PC-9 (cell line): ENCODE measurements around the gene SPHKAP. TPM values are rescaled to one million over a fixed set of nuclear protein-coding genes. Genes with fewer than 3 reads are reported as not detected.

Experiments used
- BruUV-seq: library from RNA; stranded (reverse); fragments of 400-500 nt; replicated peaks from 2 replicates; lab custom pipeline; 2021; lab: Mats Ljungman, UMichigan
- CTCF ChIA-PET: fragments of 300-600 bp; sonication (Branson Sonifier 250); formaldehyde crosslinking; loops from one replicate; lab custom pipeline; 2022; ENCODE audit warnings: antibody characterized with exemption; lab: Charles Lee
- POLR2A ChIA-PET: fragments of 300-600 bp; sonication (Branson Sonifier 250); formaldehyde crosslinking; loops from one replicate; lab custom pipeline; 2022; ENCODE audit warnings: antibody characterized with exemption; ENCODE audit not compliant: unreplicated experiment; lab: Charles Lee
- DNase-seq, 2 experiments: peaks; one replicate each; pipeline versions ENCODE4 v3.0.0 to v3.0.0-alpha.2; 2015 to 2022; ENCODE audit warnings: mixed read lengths in 1 of 2
- H2AFZ ChIP-seq: fragments of 200-600 bp; sonication (generic); 2 replicates; pipeline ENCODE4 v1.8.1; 2017; ENCODE audit warnings: antibody characterized with exemption
- H3F3A ChIP-seq: fragments of 200-600 bp; sonication (generic); 2 replicates; pipeline ENCODE4 v1.8.1; 2017; ENCODE audit warnings: antibody characterized with exemption, mild to moderate bottlenecking, low read depth; ENCODE audit not compliant: insufficient read depth
- H3K27ac ChIP-seq: fragments of 200-600 bp; sonication (generic); 2 replicates; pipeline ENCODE4 v1.6.1; 2016; ENCODE audit warnings: mixed run types
- H3K27me3 ChIP-seq: fragments of 200-600 bp; sonication (generic); 2 replicates; pipeline ENCODE4 v1.6.1; 2016; ENCODE audit warnings: low read depth, mixed run types; ENCODE audit not compliant: insufficient read depth
- H3K36me3 ChIP-seq: fragments of 200-600 bp; sonication (generic); 2 replicates; pipeline ENCODE4 v1.6.1; 2016; ENCODE audit warnings: low read depth, mixed run types
- H3K4me1 ChIP-seq: fragments of 200-600 bp; sonication (generic); replicated peaks from 2 replicates; pipeline ENCODE4 v1.6.1; 2016; ENCODE audit warnings: mixed run types; ENCODE audit not compliant: insufficient read depth
- H3K4me2 ChIP-seq: fragments of 200-600 bp; sonication (generic); 2 replicates; pipeline ENCODE4 v1.6.1; 2017; ENCODE audit warnings: mixed run types
- H3K4me3 ChIP-seq: fragments of 200-600 bp; sonication (generic); 2 replicates; pipeline ENCODE4 v1.6.1; 2016; ENCODE audit warnings: mixed run types
- H3K79me2 ChIP-seq: fragments of 200-600 bp; sonication (generic); 2 replicates; pipeline ENCODE4 v1.6.1; 2017; ENCODE audit warnings: low read depth, mixed run types
- H3K9me2 ChIP-seq: fragments of 200-600 bp; sonication (generic); 2 replicates; pipeline ENCODE4 v1.8.1; 2017; ENCODE audit warnings: mild to moderate bottlenecking; ENCODE audit not compliant: insufficient read depth
- H3K9me3 ChIP-seq: fragments of 200-600 bp; sonication (generic); 2 replicates; pipeline ENCODE4 v1.8.1; 2016; ENCODE audit warnings: low read depth; ENCODE audit not compliant: insufficient read depth
- H4K20me1 ChIP-seq: fragments of 200-600 bp; sonication (generic); 2 replicates; pipeline ENCODE4 v1.8.1; 2017; ENCODE audit not compliant: insufficient read depth
- CTCF ChIP-seq: fragments of 200-600 bp; sonication (generic); conservative IDR thresholded peaks from 2 replicates; pipeline ENCODE4 v1.6.1; 2017; ENCODE audit warnings: mixed run types, antibody characterized with exemption, mild to moderate bottlenecking, moderate library complexity
- EZH2 ChIP-seq: fragments of 200-600 bp; sonication (generic); IDR thresholded peaks from 2 replicates; pipeline ENCODE4 v1.8.0; 2017; ENCODE audit warnings: antibody characterized with exemption, low read depth
- intact Hi-C: fragments of 100-400 bp; cut with micrococcal nuclease; formaldehyde crosslinking; loops from one replicate; pipeline ENCODE4 v1.10.0; 2022; ENCODE audit not compliant: unreplicated experiment
- total RNA-seq: library from RNA; stranded (reverse); gene quantifications from 2 replicates; pipeline ENCODE4 v1.2.3, GENCODE V29; 2021

SPHKAP gene
- total RNA-seq, 1 experiment from 2014 or later = not detected

DNA sequence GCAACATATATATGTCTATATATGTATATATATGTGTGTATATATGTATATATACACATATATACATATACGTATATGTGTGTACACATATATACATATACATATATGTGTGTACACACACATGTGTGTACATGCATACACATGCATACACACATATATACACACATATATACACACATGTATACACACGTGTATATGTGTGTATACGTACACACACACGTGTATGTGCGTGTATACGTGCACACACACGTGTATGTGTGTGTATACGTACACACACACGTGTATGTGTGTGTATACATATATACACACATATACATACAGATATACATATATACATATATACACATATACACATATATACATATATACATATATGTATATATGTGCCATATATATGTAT is 89.4 kb downstream of the SPHKAP start:
- H2AFZ ChIP-seq = no peak overlapping the region
- intact Hi-C loops = no loop called here
- no peak overlapping the region for H3K4me2 ChIP-seq
- H3K4me3 ChIP-seq = no peak overlapping the region
- H3K9me3 ChIP-seq = no peaks in the 10 kb centered on the region
- no peaks in the 10 kb centered on the region for H4K20me1 ChIP-seq
- no peaks in the 10 kb centered on the region for H3K4me1 ChIP-seq
- no peaks in the 10 kb centered on the region for H3K79me2 ChIP-seq
- no peaks in the 10 kb centered on the region for H3K9me2 ChIP-seq
- POLR2A ChIA-PET = no interaction called here
- CTCF ChIA-PET = no interaction called here
- no TSS peak for BruUV-seq
- no peaks in the 10 kb centered on the region for H3K36me3 ChIP-seq
- TF ChIP-seq CTCF = no peak
- TF ChIP-seq EZH2 = no peak
- H3K27me3 ChIP-seq = no peaks in the 10 kb centered on the region
- no peak overlapping the region for H3K27ac ChIP-seq
- H3F3A ChIP-seq = no peaks in the 10 kb centered on the region
- no peak for DNase-seq

GRCh38 chr2:228086561-228086960 is 94.9 kb downstream of the SPHKAP start:
- Histone ChIP-seq H3K4me1 (no peaks in the 10 kb centered on the region), H3F3A (no peaks in the 10 kb centered on the region), H3K79me2 (no peaks in the 10 kb centered on the region), H3K27ac (no peak overlapping the region), H3K4me3 (no peak overlapping the region), H3K36me3 (no peaks in the 10 kb centered on the region), H3K4me2 (no peak overlapping the region), H3K9me3 (no peaks in the 10 kb centered on the region), H2AFZ (no peak overlapping the region), H3K9me2 (no peaks in the 10 kb centered on the region), H3K27me3 (no peaks in the 10 kb centered on the region), H4K20me1 (no peaks in the 10 kb centered on the region)
- DNase-seq = no peak
- intact Hi-C loops = no loop called here
- CTCF ChIA-PET = no interaction called here
- BruUV-seq = no TSS peak
- POLR2A ChIA-PET = no interaction called here
- no peak for TF ChIP-seq CTCF
- TF ChIP-seq EZH2 = no peak

DNA sequence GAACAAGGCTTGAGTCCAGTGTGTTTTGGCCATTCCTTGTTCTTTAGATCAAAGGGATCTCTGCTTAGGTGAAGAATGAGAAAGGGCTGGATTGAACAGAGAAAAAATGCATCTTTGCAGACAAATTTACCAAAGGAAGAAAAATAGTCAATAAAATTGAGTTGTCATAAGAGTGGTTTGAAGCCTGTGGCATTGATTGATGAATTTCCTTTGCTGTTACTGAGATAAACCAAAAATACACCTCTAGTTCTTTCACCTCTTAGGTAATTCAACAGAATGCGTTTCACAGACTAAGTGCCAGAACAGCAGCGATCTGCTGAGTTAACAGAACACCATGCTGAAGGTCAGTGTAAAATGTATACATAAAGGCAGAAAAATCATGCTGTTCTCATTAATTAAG is 96.8 kb downstream of the SPHKAP start:
- CTCF ChIA-PET = no interaction called here
- Histone ChIP-seq H3K27me3 (no peaks in the 10 kb centered on the region), H3K4me3 (no peak overlapping the region)

More for the DNA sequence above, 96.8 kb downstream of the SPHKAP start:
- no peaks in the 10 kb centered on the region for H3K79me2 ChIP-seq
- BruUV-seq = no TSS peak
- H3K4me2 ChIP-seq = no peak overlapping the region
- DNase-seq = no peak
- TF ChIP-seq CTCF = no peak
- TF ChIP-seq EZH2 = no peak
- H3K4me1 ChIP-seq = 0 out of 2 replicates have a peak, but pooled peaks cover 5% of the 10 kb centered on the region
- POLR2A ChIA-PET = no interaction called here
- H3K36me3 ChIP-seq = no peaks in the 10 kb centered on the region
- H4K20me1 ChIP-seq = no peaks in the 10 kb centered on the region
- no peak overlapping the region for H3K27ac ChIP-seq
- no peaks in the 10 kb centered on the region for H3F3A ChIP-seq
- H2AFZ ChIP-seq = no peak overlapping the region
- H3K9me2 ChIP-seq = no peaks in the 10 kb centered on the region
- H3K9me3 ChIP-seq = no peaks in the 10 kb centered on the region
- intact Hi-C loops = no loop called here
